ENCODE data around the gene BORCS5. TPM values are rescaled to one million over a fixed set of nuclear protein-coding genes. Genes with fewer than 3 reads are reported as not detected.

Gene BORCS5
- total RNA-seq, 1 donor from 2014 or later, result 19.2 TPM

GRCh38 chr12:12505544-12506495 is 148.9 kb downstream of the BORCS5 start:
- peak; percentile 60 for FAIRE-seq

GRCh38 chr12:12506496-12506890 is 149.6 kb downstream of the BORCS5 start:
- DNase-seq (ENCODE audit: low spot score in 2 of 2) (no peak), FAIRE-seq (no peak)

More at GRCh38 chr12:12505544-12506495, 148.9 kb downstream of the BORCS5 start:
- DNase-seq (ENCODE audit: low spot score in 2 of 2), result peak in 1 of 2 donors; percentile 18

GRCh38 chr12:12507121-12507520 is 150.2 kb downstream of the BORCS5 start:
- FAIRE-seq, result no peak
- no peak for DNase-seq (ENCODE audit: low spot score in 2 of 2)

- no peak for DNase-seq (ENCODE audit: low spot score in 2 of 2)
- no peak for FAIRE-seq
These were observed 151.7 kb downstream of the BORCS5 start for GRCh38 chr12:12508612-12509011.

GRCh38 chr12:12510141-12510540 is 153.3 kb downstream of the BORCS5 start:
- DNase-seq (ENCODE audit: low spot score in 2 of 2) (no peak), FAIRE-seq (no peak)

- DNase-seq (ENCODE audit: low spot score in 2 of 2), result no peak
- FAIRE-seq, result no peak
These were observed 153.7 kb downstream of the BORCS5 start for GRCh38 chr12:12510551-12510950.

GRCh38 chr12:12511021-12511783 is 154.3 kb downstream of the BORCS5 start:
- FAIRE-seq, result no peak
- DNase-seq (ENCODE audit: low spot score in 2 of 2), result no peak

GRCh38 chr12:12511895-12512711 is 155.2 kb downstream of the BORCS5 start:
- no peak for DNase-seq (ENCODE audit: low spot score in 2 of 2)
- no peak for FAIRE-seq

- FAIRE-seq, result no peak
- DNase-seq (ENCODE audit: low spot score in 2 of 2), result no peak
These were observed 156.6 kb downstream of the BORCS5 start for GRCh38 chr12:12513416-12514006.

- DNase-seq (ENCODE audit: low spot score in 2 of 2), result no peak
- FAIRE-seq, result no peak
These were observed 161.6 kb downstream of the BORCS5 start for GRCh38 chr12:12518464-12518845.

GRCh38 chr12:12518919-12519318 is 162.0 kb downstream of the BORCS5 start:
- no peak for DNase-seq (ENCODE audit: low spot score in 2 of 2)
- FAIRE-seq, result no peak

Other genes starting within 250 kb of the BORCS5 start
- gene LRP6, start 90.0 kb upstream of the BORCS5 start, total RNA-seq, result 68.5 TPM
- 2.4 TPM for gene MANSC1, start 6.8 kb upstream of the BORCS5 start, total RNA-seq
- gene DUSP16, start 205.8 kb downstream of the BORCS5 start, total RNA-seq, result 9.8 TPM

Measured in frontal cortex (tissue), 4 donors.